ENCODE measurements around the gene CDIP1. TPM values are rescaled to one million over a fixed set of nuclear protein-coding genes. Genes with fewer than 3 reads are reported as not detected.

The CDIP1 gene
- total and polyA plus RNA-seq, 2 of the 8 experiments (the other 6 are each of a cell fraction or from before 2014, with no cell fraction given), result 56.6 to 76.3 TPM

GRCh38 chr16:4550591-4550990, 12.0 kb upstream of the CDIP1 start:
- no peak overlapping the region for H4K91ac ChIP-seq (replicated peaks; ENCODE audit: insufficient read length, low read length)
- H3K18ac ChIP-seq (ENCODE audit: extremely low read depth, low read length), result no peak overlapping the region
- no peak overlapping the region for H3K56ac ChIP-seq (replicated peaks; ENCODE audit: insufficient read length, low read depth, low read length)
- no peak overlapping the region for H3K14ac ChIP-seq (ENCODE audit: insufficient read length)
- no peak overlapping the region for H4K8ac ChIP-seq (ENCODE audit: extremely low read depth, insufficient read depth, low read length)
- no peak overlapping the region for H2AFZ ChIP-seq (ENCODE audit: low read length)
- no peak for DNase-seq (ENCODE audit: low read depth in 1 of 2, low spot score in 2 of 2)
- peak overlapping the region; percentile 39; the same call in 1 of the 2 replicates for H2BK12ac ChIP-seq (ENCODE audit: low read depth, low read length)
- ChIA-PET CTCF (ENCODE audit: partially characterized antibody) (interaction anchor here (0.6 to 40.7 kb wide), 8 partner anchors 11 to 100 kb away, joined by 3 to 968 read pairs (median 16); partner anchors contain the start of gene CDIP1), POLR2A (ENCODE audit: partially characterized antibody) (interaction anchor here (0.7 to 2.2 kb wide), 7 partner anchors 8 to 60 kb away, joined by 3 to 8 read pairs (median 4); no protein-coding TSS in a partner anchor)
- H3K4me2 ChIP-seq (ENCODE audit: insufficient read depth in 1 of 2, low read depth in 2 of 2, low read length in 2 of 2), result no peak overlapping the region
- H2BK120ac ChIP-seq (replicated peaks; ENCODE audit: low read depth, low read length), result no peak overlapping the region
- H3K23ac ChIP-seq (ENCODE audit: insufficient read length), result no peak overlapping the region
- H3K23me2 ChIP-seq (ENCODE audit: low read depth, low read length), result no peaks in the 10 kb centered on the region
- FAIRE-seq, result no peak
- H2BK15ac ChIP-seq (ENCODE audit: low read length), result 0 out of 2 replicates have a peak overlapping the region, but pooled peaks have one; percentile 1
- H3K9me3 ChIP-seq (ENCODE audit: insufficient read depth in 2 of 2, low read depth in 1 of 2, low read length in 1 of 2), result no peaks in the 10 kb centered on the region
- H3K9ac ChIP-seq (replicated peaks in 1 of 4; ENCODE audit: extremely low read depth in 1 of 4, low read depth in 3 of 4, low read length in 3 of 4), result no peak overlapping the region
- H3K4me3 ChIP-seq (ENCODE audit: extremely low read depth in 1 of 4, insufficient read depth in 2 of 4, low read depth in 3 of 4, low read length in 4 of 4), result no peak overlapping the region
- no peak overlapping the region for H2BK20ac ChIP-seq (ENCODE audit: low read length)
- H2AK5ac ChIP-seq (ENCODE audit: low read depth, low read length), result no peak overlapping the region
- H4K20me1 ChIP-seq (replicated peaks in 1 of 2; ENCODE audit: control insufficient read depth in 1 of 2, insufficient read depth in 2 of 2, low read length in 2 of 2), result no peaks in the 10 kb centered on the region
- H3K4ac ChIP-seq (replicated peaks; ENCODE audit: insufficient read length, low read depth, low read length), result no peak overlapping the region
- peaks cover 0 to 3% (median under 1%) of the 10 kb centered on the region in 4 experiments; a peak in 1 of 7 replicates for H3K4me1 ChIP-seq (replicated peaks in 1 of 4; ENCODE audit: control insufficient read depth in 3 of 4, insufficient read depth in 4 of 4, low read length in 3 of 4)
- WGBS, 2 experiments (ENCODE audit: extremely low coverage in 1 of 2, insufficient coverage in 1 of 2, insufficient read length in 1 of 2, insufficient replicate concordance in 2 of 2, low coverage in 1 of 2, low lambda C conversion rate in 2 of 2, missing lambda C conversion rate in 1 of 2), result 58% methylated on average over 4 of the region's 4 CpGs; no CpG with 5 or more reads in 1 of the 2 experiments
- H4K5ac ChIP-seq (ENCODE audit: insufficient read length, low read depth, low read length), result no peak overlapping the region
- no peaks in the 10 kb centered on the region for H3K79me1 ChIP-seq (ENCODE audit: low read depth, low read length)
- H3K27me3 ChIP-seq (replicated peaks in 1 of 4; ENCODE audit: control insufficient read depth in 3 of 4, extremely low read depth in 1 of 4, insufficient read depth in 3 of 4, low read length in 3 of 4), result no peaks in the 10 kb centered on the region
- H3K27ac ChIP-seq (ENCODE audit: low read depth, low read length), result no peak overlapping the region
- no peaks in the 10 kb centered on the region for H3K79me2 ChIP-seq (ENCODE audit: control insufficient read depth in 1 of 2, insufficient read depth in 2 of 2, low read length in 2 of 2)
- H3K36me3 ChIP-seq (ENCODE audit: control insufficient read depth in 2 of 4, insufficient read depth in 4 of 4, low read length in 3 of 4), result no peaks in the 10 kb centered on the region
- no peak overlapping the region for H2BK5ac ChIP-seq (ENCODE audit: low read depth, low read length)
- TF ChIP-seq TAF7 (optimal IDR thresholded peaks at IDR 0.05; ENCODE audit: borderline replicate concordance, low read depth, low read length), result no peak
- no peak for TF ChIP-seq GABPA (IDR thresholded peaks at IDR 0.05; ENCODE audit: borderline replicate concordance, insufficient read depth, low read length)
- no peak for TF ChIP-seq ATF2 (IDR thresholded peaks at IDR 0.05; ENCODE audit: low read length)
- no peak for TF ChIP-seq BRCA1 (IDR thresholded peaks at IDR 0.05; ENCODE audit: low read depth, low read length)
- TF ChIP-seq JUN (IDR thresholded peaks at IDR 0.05; ENCODE audit: low read depth, low read length), result no peak
- no peak for TF ChIP-seq ASH2L (IDR thresholded peaks at IDR 0.05; ENCODE audit: low read length)
- TF ChIP-seq TEAD4 (IDR thresholded peaks at IDR 0.05; ENCODE audit: low read depth, low read length), result no peak
- no peak for TF ChIP-seq KDM5A (IDR thresholded peaks at IDR 0.05; ENCODE audit: low read length)
- TF ChIP-seq EP300 (IDR thresholded peaks at IDR 0.05; ENCODE audit: borderline replicate concordance in 1 of 2, low read depth in 2 of 2, low read length in 2 of 2), result no peak
- no peak for TF ChIP-seq RNF2 (IDR thresholded peaks at IDR 0.05; ENCODE audit: borderline replicate concordance, low read depth, low read length, missing control alignments, poor library complexity, severe bottlenecking)
- TF ChIP-seq SAP30 (IDR thresholded peaks at IDR 0.05; ENCODE audit: insufficient read depth, insufficient replicate concordance, low read length), result no peak

Measured in H1 (cell line).